Measurements from ENCODE around the gene PANK4.

- TF ChIP-seq CTCF (IDR thresholded peaks at IDR 0.05; ENCODE audit: insufficient read depth, low read depth, low read length) (no peak), EZH2 (IDR thresholded peaks at IDR 0.05; ENCODE audit: insufficient read depth, low read length) (no peak)
Measured at GRCh38 chr1:2557482-2558400, 31.3 kb upstream of the PANK4 start.
